Peyer's patch (tissue), 4 donors: ENCODE results near the gene MATR3. TPM values are rescaled to one million over a fixed set of nuclear protein-coding genes. Genes with fewer than 3 reads are reported as not detected.
"Not testable (repeated sequence)": the region's sequence is repeated elsewhere in the genome, so short reads cannot be mapped to it uniquely, and the experiment has no call there.

Experiments
- DNase-seq, 3 donors: peaks; one replicate each; pipeline ENCODE4 v3.0.0-alpha.2; 2017 to 2019
- H3K27ac ChIP-seq, 4 donors: fragments of 200-600 bp; sonication (generic); one replicate each; pipeline ENCODE4 v1.5.1; 2016 to 2019
- H3K27me3 ChIP-seq, 2 donors: fragments of 200-600 bp; sonication (generic); one replicate each; pipeline ENCODE4 v1.5.1; 2019
- H3K36me3 ChIP-seq, 3 donors: fragments of 200-600 bp; sonication (generic); one replicate each; pipeline ENCODE4 v1.5.1; 2016 to 2019
- H3K4me1 ChIP-seq, 4 donors: fragments of 200-600 bp; sonication (generic); one replicate each; pipeline ENCODE4 v1.5.1; 2016 to 2019
- H3K4me3 ChIP-seq, 4 donors: fragments of 200-600 bp; sonication (generic); 1 replicate in 3 of 4; 2 replicates in 1 of 4; pipeline ENCODE4 v1.5.1; 2016 to 2019; ENCODE audit warnings: mild to moderate bottlenecking in 1 of 4
- H3K9me3 ChIP-seq, 4 donors: fragments of 200-600 bp; sonication (generic); one replicate each; pipeline ENCODE4 v1.5.1; 2016 to 2019; ENCODE audit warnings: mild to moderate bottlenecking in 1 of 4
- POLR2A ChIP-seq, 2 donors: fragments of 450-650 bp; IDR thresholded peaks; one replicate each; pipeline ENCODE4 v1.5.1; 2017; ENCODE audit warnings: antibody characterized with exemption in 2 of 2, mild to moderate bottlenecking in 2 of 2, moderate library complexity in 2 of 2
- total RNA-seq, 4 donors: library from RNA; depleted of rRNA; stranded (reverse); fragments of >200 nt; gene quantifications; one replicate each; pipeline ENCODE4 v1.1.0, GENCODE V29; 2016
- TF ChIP-seq, protein P1 (sequence below), 6 experiments: fragments of 450-650 bp in 4 of 6; fragments of 200-600 bp in 2 of 6; sonication (generic) in 1 of 6; IDR thresholded peaks; one replicate each; pipeline ENCODE4 v1.5.1; 2017 to 2019; ENCODE audit warnings: antibody characterized with exemption in 6 of 6, mild to moderate bottlenecking in 3 of 6, moderate library complexity in 1 of 6

The MATR3 gene
- total RNA-seq, 4 donors from 2014 or later, result 110 to 217 (median 120) TPM

DNA sequence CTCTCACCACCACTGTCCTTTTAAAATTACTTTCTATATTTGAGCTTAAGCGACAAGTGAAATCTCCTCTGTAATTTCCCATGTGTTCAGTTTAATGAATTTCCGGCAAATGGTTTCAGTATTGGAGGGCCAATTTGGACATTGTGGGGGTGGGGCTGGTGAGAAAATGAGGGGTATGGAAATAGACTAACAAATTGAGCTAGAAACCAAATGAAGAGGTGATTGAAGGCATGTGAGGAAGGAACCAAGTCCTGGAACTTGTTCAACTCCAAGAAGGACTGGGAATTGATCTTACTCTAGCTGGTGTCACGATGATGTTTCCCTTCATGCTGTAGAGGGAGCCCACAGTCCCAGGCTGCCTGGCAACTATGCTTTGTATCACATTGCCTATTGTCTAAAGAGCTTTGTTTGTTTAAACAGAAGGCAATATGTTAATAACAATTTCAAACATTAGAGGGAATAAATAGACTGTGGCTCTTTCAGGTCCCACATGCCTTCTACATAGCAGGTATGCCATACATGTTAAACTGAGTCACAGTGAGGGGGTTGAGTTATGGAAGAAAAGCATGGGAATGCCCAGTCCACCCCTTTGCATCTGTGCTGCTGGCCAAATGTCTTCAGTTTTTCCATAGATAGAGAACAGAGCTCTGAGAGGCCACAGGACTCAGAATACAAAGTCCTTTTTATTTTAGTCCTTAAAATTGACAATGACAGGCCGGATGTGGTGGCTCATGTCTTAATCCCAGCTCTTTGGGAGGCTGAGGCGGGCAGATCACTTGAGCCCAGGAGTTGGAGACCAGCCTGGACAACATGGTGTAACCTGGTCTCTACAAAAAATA is 25.0 kb upstream of the MATR3 start:
- DNase-seq, result no peak
- Histone ChIP-seq H3K36me3 (no peaks in the 10 kb centered on the region), H3K4me3 (no peak overlapping the region), H3K4me1 (peaks cover 0 to 14% (median 0%) of the 10 kb centered on the region in 4 donors), H3K27me3 (no peaks in the 10 kb centered on the region), H3K27ac (no peak overlapping the region), H3K9me3 (no peaks in the 10 kb centered on the region)
- TF ChIP-seq POLR2A (IDR thresholded peaks at IDR 0.05), result no peak
- TF ChIP-seq, protein P1, sequence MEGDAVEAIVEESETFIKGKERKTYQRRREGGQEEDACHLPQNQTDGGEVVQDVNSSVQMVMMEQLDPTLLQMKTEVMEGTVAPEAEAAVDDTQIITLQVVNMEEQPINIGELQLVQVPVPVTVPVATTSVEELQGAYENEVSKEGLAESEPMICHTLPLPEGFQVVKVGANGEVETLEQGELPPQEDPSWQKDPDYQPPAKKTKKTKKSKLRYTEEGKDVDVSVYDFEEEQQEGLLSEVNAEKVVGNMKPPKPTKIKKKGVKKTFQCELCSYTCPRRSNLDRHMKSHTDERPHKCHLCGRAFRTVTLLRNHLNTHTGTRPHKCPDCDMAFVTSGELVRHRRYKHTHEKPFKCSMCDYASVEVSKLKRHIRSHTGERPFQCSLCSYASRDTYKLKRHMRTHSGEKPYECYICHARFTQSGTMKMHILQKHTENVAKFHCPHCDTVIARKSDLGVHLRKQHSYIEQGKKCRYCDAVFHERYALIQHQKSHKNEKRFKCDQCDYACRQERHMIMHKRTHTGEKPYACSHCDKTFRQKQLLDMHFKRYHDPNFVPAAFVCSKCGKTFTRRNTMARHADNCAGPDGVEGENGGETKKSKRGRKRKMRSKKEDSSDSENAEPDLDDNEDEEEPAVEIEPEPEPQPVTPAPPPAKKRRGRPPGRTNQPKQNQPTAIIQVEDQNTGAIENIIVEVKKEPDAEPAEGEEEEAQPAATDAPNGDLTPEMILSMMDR (IDR thresholded peaks at IDR 0.05), result no peak

DNA sequence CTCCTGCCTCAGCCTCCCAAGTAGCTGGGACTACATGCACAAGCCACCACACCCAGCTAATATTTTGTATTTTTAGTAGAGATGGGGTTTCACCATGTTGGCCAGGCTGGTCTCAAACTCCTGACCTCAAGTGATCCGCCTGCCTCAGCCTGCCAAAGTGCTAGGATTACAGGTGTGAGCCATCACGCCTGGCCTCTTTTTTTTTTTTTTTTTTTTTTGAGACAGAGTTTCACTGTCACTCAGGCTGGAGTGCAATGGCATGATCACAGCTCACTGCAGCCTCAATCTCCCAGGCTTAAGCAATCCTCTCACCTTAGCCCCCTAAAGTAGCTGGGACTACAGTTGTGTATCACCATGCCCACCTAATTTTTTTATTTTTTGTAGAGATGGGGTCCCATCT is 22.8 kb upstream of the MATR3 start:
- H3K36me3 ChIP-seq, DNase-seq, H3K27me3 ChIP-seq, H3K27ac ChIP-seq, H3K4me3 ChIP-seq, H3K9me3 ChIP-seq: not testable (repeated sequence)
- H3K4me1 ChIP-seq, result peaks cover 4 to 21% (median 6%) of the 10 kb centered on the region in 4 donors

DNA sequence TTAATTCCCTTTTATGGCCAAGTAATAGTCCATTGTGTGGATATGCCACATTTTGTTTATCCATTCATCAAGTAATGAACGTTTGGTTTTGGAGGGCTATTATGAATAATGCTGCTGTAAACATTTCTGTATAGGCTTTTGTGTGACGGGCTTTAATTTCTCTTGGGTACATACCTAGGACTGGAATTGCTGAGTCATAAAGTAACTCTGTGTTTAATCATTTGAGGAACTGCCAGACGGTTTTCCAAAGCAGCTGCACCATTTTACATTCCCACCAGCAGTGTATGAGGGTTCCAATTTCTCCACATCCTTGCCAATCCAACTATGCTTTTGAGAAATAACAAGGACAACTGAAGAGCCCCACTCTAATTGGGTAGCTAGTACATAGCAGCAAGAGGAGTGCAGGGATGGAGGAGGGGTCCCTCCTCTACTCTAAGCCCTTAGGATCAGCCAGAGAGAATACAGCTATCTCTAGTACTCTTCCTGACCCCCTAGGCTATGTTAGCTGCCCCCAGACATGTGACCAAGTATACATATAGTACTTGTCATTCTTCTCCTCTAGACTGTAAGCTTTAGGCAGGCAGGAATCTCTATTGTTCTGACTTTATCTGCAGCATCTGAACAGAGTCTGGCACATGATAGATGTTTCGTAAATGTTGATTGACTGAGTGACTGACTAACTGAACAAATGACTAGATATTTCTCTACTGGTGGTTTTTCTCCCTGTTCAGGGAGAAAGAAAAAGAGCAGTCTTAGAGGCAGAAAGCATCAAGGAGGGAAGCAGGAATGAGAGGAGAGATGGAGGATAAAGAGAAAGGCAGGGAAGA is 22.1 kb upstream of the MATR3 start:
- no peak for DNase-seq
- Histone ChIP-seq H3K36me3 (no peaks in the 10 kb centered on the region), H3K27me3 (no peaks in the 10 kb centered on the region), H3K4me1 (peaks cover 4 to 21% (median 6%) of the 10 kb centered on the region in 4 donors), H3K27ac (no peak overlapping the region), H3K9me3 (no peaks in the 10 kb centered on the region), H3K4me3 (no peak overlapping the region)
- TF ChIP-seq, protein P1 (IDR thresholded peaks at IDR 0.05), result no peak
- TF ChIP-seq POLR2A (IDR thresholded peaks at IDR 0.05), result no peak

DNA sequence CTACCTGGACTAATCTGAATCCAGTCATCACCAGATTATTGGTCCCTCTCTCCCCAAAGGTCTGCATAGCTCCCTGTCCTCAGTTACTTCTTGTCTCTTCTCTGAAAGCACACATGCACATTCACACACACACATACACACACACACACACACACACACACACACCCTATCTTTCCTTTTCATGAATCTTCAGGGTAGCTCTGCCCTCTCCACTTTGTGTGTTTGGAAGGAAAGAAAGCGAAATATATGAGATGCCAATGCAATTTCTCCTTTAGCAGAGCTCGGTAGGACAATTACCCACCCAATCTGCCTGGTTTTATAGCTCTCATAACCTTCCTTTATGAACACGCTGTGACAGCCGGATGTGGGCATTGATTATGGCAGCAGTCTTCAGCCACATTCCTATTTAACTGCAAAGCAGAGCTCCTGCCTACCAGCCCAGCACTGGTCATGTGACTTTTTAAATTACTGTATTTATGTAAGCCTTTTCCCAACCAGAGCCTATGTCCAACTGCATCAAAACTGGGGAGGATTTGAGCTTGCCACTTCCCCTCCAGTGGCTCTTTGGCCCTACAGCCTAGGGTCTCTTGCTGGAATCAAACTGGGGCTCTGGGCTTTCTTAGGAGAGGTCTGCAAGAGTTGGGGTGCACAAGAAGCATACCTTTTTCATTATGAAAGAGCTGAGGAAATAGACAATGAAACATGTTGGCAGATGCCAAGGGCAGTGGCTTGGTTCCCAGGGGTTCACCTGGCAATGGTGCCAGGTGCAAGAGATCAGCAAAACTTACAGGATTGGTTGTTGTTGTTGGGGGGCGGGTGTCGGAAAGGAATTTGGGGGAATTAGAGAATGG is 20.8 kb upstream of the MATR3 start:
- Histone ChIP-seq H3K4me1 (peaks cover 4 to 21% (median 6%) of the 10 kb centered on the region in 4 donors), H3K4me3 (peak overlapping the region in 1 of 4 donors; percentile 61), H3K27ac (peak overlapping the region in 3 of 4 donors; percentile 38 to 82 (median 69)), H3K27me3 (no peaks in the 10 kb centered on the region), H3K9me3 (no peaks in the 10 kb centered on the region), H3K36me3 (no peaks in the 10 kb centered on the region)
- peak in 2 of 3 donors; percentile 51 to 77 for DNase-seq
- no peak for TF ChIP-seq POLR2A (IDR thresholded peaks at IDR 0.05)
- TF ChIP-seq, protein P1 (IDR thresholded peaks at IDR 0.05), result no peak

DNA sequence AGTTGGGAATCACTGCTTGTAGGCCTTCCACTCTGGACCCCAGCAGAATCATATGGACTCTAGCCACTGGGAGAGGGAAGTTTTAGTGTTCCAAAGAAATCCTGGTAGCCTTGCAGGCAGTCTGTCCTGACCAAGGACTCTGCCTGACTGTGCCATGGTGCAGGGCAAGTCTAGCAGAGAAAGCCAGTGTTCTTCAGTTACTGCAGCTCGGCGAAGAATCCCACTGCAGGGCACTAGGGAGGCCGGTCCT is 20.3 kb upstream of the MATR3 start:
- Histone ChIP-seq H3K4me1 (peaks cover 4 to 21% (median 6%) of the 10 kb centered on the region in 4 donors), H3K27me3 (no peaks in the 10 kb centered on the region), H3K27ac (peak overlapping the region; percentile 27 to 82 (median 54)), H3K36me3 (no peaks in the 10 kb centered on the region), H3K9me3 (no peaks in the 10 kb centered on the region), H3K4me3 (peak overlapping the region; percentile 32 to 61 (median 60))
- TF ChIP-seq POLR2A (IDR thresholded peaks at IDR 0.05), result no peak
- TF ChIP-seq, protein P1 (IDR thresholded peaks at IDR 0.05), result no peak
- DNase-seq, result no peak
